DMS53 treated with DMSO at 0.1 percent for 48 hours (cell line): ENCODE results near the gene GLCE.
"Not testable (repeated sequence)": the region's sequence is repeated elsewhere in the genome, so short reads cannot be mapped to it uniquely, and the experiment has no call there.

Source experiments
- DNase-seq: peaks from one replicate; lab custom pipeline; 2025; ENCODE audit not compliant: unreplicated experiment; lab: John Stamatoyannopoulos, UW

GLCE gene

DNA sequence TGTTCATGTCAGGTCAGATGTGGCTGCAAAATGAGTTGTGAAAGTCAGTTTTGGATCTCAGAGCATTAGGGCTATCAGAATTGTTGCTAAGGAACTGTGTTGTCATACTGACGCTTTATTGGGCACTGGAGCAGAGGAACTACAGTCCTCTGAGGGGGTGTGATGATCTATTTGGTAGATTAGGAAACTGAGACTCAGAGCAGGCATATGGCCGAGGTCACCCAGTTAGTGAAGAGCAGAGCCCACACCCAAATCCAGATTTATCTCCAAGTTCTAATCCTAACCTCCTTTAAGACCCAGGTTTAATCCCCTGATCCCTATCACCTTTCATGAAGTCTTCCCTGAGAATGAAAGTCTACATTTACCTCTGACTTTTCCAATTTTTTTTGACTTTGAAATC is 25.6 kb upstream of the GLCE start:
- DNase-seq: no peak

DNA sequence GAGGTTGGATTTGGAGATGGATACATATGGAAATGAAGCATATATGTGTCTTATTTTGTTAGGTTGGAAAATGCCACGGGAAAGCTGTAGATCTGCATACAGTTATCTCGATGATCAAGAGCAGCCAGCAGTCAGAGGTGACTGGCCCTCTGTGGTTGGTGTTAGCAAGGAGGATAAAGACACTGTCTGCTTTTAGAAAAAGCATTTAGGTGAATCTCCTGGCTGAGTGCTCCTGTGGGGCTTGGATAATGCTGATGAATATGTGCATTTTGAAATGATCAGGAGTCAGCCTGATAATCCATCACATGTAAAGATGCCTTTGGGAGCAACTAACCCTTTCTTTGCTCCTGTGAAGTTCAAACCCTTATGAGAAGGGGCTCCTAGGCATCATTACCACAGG is 24.9 kb upstream of the GLCE start:
- DNase-seq: no peak

DNA sequence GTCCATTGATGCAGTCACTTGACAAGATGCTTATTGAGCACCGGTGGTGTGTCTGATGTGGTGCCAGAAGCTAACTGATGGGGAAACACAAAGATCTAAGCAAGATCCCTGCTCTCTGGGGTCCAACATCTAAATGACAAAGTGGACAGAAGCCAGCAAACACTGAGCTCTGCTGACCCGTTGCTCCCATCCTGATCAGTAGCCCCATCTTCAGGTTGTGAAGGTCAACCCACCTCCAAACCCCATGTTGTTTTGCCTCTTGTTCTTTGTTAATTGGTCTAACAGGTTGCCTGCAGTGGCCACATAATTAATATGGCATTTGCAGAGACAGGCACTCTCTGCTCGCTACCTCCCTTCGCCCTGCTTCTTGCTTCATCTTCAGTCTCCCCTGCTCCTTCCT is 21.5 kb upstream of the GLCE start:
- no peak for DNase-seq

DNA sequence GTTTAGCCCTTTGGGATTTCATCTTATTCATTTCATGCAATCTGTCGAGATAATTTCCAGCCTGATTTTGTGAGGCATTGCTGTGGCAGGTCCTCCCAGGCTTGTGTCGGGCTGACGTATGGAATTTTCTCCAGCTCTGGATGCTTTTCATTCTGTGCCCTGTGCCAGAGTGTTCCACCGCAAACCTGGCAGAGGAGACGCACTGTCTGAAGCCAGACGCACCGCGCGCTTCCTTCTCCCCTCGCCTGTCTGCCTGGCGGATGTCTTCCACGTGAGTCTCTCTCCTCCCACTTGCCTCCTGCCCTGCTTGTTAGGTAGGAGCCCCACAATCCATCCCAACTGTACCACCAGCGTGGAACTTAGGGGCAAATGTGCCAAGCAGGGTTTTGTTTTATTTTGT is 20.1 kb upstream of the GLCE start:
- DNase-seq: no peak

DNA sequence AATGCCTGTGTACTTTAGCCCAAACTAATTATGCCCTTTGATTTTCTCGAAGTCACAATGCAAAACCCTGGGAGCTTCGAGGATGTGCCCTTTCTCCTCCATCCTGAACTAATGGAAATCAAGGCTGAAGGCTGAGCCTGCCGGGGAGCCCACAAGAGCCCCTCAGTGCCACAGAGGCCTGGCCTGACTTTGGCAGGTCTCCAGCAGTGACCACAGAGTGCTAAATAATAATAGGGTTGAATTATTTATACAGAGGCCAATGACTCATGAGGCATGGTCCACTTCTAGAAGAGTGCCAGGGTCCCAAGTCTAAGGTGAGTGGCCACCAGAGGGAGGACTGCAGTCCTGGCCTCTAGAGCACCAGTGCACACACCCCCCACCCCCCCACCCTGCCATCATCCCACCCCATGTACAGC is 19.1 kb upstream of the GLCE start:
- no peak for DNase-seq

DNA sequence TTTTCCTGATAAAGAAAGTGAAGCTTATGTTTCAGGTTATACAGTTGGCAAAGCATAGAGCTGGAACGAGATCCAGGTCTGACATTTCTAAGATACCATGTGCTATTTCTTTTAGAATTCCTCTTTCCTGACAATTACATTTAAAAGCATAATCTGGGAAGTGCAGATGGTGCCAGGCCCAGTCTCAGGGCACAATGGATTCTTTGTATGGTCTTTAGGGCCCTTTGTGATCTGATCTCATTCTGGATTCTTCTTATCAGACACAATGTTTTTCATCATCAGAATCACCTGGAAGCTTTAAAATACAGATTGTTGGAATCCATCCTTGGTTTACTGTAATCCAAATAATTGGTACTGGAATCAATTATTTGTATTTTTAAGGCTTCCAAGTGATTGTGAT is 18.6 kb upstream of the GLCE start:
- no peak for DNase-seq

DNA sequence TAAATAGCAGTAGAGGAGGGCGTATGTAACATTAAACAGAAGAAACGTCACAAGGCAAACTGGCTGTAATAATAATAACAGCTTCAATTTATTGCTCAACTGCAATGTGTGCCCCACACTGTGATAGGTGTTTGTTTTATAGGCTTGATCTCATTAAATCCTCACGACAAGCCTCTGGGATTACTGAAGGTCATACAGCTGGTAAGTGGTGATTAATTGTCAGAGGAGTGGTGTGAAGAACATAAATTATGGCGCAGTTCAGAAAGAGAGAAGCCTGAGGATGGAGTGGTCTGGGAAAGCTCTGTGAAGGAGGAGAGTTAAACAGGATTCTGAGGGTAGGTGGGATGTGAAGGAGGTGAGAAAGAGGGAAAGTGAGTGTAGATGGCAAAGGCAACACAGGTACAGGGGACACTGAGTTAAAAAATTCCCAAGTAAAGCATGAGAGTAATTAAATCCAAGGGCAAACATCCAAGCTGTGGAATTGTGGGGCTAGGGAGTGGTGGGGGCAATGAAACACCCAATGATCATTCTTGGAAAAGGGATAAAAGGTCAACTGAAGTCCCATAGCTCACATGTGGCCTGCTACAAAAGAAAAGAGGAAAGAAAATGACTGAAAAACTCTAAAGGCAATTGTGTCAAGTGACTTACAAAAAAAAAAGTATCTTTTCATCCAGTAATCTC is 16.5 kb upstream of the GLCE start:
- DNase-seq: no peak

DNA sequence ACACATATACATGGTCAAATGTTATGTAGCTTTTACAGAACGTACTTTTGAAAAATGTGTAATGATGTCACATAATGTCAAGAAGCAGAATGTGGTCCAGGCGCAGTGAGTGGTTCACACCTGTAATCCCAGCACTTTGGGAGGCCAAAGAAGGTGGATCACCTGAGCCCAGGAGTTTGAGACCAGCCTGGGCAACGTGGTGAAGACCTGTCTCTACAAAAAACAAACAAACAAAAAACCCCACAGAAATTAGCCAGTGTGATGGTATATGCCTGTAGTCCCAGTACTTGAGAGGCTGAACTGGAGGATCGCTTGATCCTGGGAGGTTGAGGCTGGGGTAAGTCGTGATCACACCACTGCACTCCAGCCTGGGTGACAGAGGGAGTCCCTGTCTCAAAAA is 15.9 kb upstream of the GLCE start:
- no peak for DNase-seq

DNA sequence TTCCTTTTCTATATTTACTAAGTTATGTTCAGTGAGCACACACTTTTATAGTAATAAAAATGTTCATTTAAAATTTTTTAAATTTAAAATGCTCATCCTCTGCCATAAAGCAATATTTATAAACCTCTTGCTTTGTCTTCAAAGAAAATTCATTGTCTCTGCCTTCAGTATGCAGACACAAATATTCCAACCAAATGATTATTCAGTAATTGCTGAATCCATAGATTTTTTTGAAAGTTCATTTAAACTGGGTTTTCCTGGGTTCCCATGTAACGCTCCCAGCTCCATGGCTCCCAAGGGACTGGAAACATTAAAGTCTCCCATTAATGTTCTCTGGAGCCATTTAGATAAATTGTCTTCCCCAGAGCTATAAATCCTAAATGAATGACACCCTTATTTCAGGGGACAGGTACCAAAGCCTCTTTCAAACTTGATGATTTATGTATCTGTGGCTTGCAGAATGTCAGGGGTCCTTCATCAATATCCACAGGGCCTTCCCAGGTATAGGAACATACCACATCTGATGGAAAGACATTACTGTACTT is 15.2 kb upstream of the GLCE start:
- DNase-seq: no peak

DNA sequence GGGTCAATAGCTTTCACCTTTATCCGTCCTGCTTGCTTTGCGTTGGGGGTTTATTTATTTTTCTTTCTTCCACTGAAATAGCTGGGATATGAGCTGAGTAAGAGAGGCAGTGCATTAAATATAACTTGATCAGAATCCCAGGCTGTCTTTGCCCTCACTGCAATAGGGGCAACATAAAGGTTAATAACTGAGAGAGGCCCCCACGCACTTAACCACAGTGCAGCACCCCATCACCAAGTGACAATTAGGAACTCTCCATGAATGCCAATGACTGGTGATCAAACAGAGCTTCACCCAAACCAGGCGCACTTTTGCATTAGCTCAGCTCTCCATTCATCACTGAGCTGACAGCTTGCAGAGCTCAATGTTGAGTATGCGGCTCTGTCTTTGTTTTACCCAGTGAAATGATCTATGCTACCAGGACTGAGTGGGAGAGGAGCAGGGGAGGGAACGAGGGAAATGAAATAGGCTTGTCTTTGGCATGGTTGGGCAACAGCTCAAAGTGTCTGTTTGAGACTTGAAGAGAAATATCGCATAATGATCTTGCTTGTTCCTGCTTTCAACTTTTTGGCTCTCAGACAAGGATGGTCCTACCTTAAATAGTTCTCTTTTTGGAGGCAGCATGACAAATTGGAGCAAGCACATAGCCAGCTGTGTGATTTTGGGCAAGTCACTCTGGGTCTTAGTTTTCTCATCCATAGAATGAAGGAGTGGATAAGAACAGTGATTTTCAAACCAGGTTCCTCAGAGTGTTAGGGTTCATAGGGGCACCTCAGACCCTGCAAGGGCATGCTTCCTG is 14.5 kb upstream of the GLCE start:
- DNase-seq: no peak

DNA sequence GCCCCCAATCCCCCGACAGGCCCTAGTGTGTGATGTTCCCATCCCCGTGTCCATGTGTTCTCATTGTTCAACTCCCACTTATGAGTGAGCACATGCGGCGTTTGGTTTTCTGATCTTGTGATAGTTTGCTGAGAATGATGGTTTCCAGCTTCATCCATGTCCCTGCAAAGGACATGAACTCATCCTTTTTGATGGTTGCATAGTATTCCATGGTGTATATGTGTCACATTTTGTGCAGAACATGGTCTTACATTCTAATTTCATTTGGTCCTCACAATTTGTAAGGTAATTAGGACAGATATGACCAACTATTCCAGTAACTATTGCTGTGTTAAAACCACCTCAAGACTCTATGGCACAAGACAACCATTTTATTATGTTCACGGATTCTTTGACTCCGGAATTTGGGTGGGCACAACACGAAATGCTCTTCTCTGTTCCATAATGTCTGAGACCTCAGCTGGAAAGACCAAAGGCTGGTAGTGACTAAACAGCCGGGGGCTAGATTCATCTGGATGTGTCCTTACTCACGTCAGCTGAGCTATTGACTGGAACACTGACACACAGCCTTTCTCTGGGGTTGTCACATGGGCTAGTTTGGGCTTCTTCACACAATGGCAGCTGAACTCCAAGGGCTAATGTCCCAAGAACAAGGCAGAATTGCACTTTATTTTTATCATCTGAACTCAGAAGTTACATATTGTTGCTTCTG is 13.6 kb upstream of the GLCE start:
- no peak for DNase-seq

DNA sequence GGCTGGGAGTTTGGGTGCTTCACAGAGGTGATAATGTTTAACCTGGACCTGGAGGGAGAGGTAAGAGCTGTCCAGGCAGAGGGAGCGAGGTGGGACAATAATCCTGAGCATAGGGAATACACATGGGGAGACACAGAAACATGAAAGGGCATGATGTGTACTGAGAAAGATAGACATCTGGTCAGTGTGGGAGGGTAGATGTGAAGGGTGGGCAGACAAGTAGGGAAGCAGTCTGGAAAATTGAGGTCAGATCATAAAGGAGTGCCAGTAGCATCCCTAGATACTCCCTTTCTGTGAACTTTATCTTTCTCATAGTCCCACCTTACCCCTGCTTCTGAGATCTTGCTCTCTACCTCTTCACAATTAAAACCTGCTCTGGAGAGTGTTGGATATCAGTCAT is 12.0 kb upstream of the GLCE start:
- DNase-seq: no peak

DNA sequence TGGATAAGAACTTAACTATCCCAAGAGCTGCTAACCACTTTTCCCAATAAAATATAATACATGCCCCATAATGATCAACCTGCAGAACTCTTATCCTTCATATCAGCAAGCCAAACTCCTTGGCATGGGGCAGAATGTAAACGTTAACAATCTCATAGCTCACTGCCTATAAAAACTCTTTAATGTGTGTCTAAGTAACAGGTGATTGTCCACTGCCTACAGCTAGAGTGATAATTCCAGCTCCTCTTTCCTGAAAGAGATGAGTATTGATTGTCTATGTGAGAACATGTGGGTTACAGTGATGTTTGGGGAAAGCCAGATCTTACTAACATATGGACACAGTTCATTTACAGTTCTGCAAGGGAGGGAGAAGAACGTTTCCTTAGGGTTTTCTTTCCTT is 11.3 kb upstream of the GLCE start:
- no peak for DNase-seq

DNA sequence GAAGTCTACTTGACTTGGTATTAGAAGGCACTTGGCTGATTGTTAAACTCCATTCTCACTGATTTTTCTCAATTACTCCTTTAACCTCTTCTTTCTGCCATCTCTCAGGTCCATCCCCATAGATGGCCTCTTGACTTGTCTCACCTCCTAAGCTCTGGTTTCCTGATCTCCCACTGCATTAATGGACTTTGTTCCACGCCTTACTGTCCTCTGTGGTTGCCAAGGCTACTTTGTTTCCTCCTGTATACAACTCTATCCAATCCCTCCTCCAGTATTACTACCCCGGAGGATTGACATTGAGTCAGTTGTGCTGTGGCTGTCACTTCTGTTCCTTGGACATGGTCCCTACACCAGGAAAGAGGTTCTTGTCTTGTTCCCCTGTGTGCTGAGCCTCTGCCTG is 10.6 kb upstream of the GLCE start:
- DNase-seq: no peak

DNA sequence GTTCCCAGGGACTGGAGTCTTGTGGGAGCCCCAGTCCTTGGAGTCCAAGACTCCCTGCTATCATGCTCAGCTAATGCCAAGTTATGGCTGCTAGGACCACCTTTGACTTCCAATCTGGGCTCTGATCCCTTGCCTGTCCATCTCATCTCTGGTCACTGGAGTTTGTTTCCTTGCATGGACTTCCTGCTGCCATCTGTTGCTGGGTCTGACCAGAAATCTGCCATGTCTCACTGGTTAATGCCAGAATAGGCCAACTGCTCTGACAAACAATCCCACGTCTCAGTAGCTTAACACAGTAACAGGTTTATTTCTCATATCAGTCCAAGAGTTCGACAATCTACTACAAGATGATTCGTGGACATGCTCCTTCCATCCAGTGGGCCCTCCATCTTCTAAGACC is 10.1 kb upstream of the GLCE start:
- DNase-seq: no peak

DNA sequence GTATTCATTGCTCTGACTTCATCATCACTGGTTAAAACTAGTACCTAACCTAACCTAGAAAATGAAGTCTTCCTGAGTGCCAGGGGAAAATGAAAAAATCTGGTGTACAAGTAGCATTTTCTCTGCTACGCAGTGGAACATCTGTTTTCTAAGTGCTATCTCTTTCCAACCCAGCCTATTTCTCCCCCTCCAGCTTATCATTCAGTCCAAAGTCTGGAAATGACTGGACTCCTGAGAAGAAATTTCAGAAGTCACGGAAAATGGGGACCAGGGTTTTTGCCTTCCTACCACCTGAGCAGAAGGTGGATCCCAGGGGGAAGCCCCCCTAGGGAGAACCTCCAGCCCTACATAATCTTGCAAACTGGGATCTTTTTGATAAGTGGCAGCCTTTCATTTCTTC is 9.6 kb upstream of the GLCE start:
- no peak for DNase-seq

DNA sequence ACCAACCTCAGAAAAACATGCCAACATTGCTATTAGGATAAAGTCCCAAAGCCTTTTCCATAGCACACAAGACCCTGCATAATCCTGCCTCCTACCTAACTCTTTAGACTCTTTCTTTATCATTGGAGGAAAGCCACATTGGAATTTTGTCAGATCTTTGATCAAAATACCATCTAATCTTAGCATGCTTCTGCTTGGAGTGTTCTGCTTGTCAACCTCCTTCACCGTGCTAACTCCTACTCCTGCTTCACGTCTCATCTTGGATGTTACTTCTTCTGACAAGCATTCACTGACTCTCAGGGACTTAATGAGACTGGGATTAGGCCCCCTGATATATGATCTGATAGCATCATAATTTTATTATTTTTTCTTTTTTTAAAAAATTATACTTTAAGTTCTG is 7.4 kb upstream of the GLCE start:
- DNase-seq: no peak

DNA sequence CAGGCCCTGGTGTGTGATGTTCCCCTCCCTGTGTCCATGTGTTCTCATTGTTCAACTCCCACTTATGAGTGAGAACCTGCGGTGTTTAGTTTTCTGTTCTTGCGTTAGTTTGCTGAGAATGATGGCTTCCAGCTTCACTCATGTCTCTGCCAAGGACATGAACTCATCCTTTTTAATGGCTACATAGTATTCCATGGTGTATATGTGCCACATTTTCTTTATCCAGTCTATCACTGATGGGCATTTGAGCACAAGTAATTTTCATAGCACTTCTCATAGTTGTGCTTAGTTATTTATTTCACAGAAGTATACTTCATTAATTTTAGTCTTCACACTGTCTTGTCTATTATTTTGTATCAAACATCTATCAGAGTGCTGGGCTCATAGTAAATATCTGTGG is 6.8 kb upstream of the GLCE start:
- DNase-seq: not testable (repeated sequence)

DNA sequence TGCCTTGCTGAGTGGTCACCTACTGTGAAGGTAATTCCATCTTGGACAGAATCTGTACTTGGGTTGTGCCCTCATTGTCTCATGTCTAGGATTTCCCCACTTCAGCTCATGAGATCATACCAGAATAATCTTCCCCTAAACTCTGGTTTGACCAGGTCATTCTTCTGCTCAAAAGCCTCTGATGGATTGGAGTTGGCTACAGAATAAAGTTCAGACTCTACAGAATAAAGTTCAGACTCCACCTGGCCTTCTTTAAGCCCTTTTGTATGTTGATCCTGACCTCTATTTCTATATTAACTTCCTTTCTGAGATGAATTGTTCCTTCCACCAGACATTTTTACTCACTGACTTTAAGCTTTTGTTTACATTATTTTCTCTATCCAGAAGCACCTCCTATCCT is 6.4 kb upstream of the GLCE start:
- DNase-seq: no peak

DNA sequence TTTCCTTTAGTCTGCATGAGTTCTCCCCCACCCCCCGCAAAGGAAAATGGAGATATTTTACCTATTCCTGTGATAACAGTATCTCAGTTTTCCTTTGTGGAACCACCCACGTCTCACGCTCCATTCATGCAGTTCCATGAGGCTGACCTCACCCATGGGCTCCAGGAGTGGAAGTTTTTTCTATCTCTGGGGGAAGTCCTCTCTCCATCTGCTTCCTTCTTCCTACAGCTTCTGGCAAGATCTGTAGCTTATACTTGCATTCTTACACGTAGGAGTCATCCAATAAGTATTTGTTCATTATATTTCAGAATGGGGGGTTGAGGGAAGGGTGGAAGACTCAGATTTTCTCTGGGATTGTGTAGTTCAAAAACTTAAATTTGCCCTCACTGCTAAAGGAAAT is 5.8 kb upstream of the GLCE start:
- DNase-seq: no peak

DNA sequence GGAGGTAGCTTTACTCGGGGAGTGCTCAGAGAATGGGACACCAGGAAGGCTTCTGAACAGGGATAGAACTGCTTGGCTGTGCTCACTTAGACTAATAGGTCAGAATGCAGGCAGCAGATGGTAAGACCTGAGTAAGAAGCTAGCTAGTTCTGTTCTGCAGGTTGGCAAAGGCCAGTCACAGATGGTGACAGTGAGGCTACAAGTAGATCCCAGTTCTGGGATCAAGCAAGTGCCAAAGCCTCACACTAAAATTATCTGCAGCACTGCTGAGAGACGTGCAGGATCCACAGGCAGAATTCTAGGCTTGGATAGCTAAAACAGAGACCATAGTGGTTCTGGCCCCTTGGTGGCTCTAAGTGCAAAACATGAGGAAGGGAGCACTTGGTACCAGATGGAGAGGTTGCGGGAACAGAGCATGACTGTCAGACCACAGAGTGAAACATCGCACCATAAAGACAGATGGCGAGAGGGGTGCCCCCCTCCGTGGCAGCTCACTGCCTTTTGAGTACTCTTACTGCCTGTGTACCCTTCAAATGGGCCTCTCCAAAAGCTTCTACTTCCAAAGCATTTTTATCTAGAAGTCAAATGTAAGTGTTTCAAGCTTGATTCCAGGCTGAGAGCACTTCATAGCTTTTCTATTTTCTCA is 3.6 kb upstream of the GLCE start:
- no peak for DNase-seq
